Fibroblast of skin of left quadriceps (primary cell): ENCODE results near the gene GPR180.
A peak's percentile ranks its signal among the peaks of the same experiment; 100 is the strongest.
"Not testable (repeated sequence)": the region's sequence is repeated elsewhere in the genome, so short reads cannot be mapped to it uniquely, and the experiment has no call there.

ENCODE experiments used
- DNase-seq, 2 experiments: peaks; one replicate each; pipeline ENCODE4 v3.0.0-alpha.2; 2013; ENCODE audit warnings: low read depth in 2 of 2

GPR180 gene

DNA sequence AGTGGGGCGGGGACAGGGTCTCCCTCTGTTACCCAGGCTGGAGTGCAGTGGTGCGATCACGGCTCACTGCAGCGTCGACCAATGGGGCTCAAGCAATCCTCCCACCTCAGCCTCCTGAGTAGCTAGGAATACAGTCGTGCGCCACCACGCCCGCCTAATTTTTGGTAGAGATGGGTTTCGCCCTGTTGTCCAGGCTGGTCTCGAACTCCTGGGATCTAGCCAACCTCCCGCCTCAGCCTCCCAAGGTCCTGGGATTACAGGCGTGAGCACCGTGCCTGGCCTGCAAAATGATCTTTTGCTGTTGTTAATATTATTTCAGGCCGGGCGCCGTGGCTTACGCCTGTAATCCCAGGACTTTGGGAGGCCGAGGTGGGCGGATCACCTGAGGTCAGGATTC, 5.1 kb upstream of the GPR180 start:
- DNase-seq, result no peak

DNA sequence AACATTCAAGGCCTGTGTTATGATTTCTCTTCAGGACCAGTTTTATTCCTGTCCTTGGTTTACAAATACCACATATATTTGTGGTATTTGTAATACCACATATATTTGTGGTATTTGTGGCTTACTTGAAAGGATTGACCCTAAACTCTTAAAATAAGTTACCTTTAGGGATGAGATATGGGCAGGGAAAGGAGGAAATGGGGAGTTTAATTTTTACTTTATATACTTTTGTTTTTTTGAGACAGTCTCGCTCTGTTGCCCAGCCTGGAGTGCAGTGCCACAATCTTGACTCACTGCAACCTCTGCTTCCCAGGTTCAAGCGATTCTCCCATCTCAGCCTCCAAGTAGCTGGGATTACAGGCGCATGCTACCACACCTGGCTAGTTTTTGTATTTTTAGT, 3.4 kb upstream of the GPR180 start:
- DNase-seq, result no peak

DNA sequence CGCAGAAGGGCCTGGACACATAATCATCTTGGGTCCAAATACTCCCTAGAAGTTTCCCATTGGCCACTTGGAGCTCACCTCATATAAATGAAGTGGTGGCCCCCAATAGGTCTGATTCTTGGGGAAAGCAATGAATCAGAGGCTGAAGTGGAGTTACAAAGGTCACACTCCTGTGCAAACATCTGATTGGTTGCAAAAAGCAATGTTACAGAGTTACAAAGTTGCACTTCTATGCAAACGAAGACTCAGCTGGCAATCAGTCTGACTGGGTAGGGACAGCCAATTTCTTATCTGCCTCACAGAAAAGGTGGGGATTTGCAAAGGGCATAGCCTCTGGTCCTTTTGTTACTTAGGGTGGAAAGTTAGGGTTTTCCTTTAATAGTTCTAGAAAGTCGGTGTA, 1.8 kb upstream of the GPR180 start:
- no peak for DNase-seq

DNA sequence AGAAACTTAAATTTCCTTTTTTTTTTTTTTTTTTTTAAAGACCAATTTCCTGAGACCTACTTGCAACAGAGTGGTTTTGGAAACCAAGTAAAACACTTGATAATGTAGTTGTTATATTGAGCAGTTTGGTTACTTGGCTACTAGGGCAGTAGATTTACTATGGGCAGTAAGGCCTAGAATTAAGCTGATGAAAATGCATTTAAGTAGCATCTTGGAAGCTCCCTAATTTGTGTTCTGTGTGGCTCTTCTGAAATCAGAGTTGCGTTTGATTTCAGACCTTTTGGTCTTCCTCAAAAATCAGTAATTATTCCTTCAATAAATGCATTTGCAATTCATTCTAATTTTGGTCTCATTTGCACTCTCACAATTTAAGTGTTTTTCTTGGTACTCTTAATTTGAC, 810 bp downstream of the GPR180 start:
- DNase-seq, result no peak

DNA sequence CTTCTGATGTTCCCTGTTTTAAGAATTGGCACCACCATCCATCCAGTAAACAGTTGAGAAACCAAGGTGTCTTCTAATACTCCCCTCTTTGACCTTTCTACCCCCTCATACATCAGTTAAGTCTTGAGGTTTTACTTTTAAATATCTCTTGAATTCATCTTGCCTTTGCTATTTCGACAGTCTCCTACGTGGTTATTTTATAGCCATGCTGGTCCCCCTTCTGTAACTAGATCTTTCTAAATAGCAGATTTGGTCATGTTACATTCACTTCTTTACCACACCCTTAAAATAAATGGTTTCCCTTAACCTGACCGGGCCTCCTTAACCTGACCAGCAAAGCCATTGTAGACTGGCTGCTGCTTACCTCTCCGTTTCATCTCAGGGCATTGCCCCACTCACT, 5.4 kb downstream of the GPR180 start:
- no peak for DNase-seq

DNA sequence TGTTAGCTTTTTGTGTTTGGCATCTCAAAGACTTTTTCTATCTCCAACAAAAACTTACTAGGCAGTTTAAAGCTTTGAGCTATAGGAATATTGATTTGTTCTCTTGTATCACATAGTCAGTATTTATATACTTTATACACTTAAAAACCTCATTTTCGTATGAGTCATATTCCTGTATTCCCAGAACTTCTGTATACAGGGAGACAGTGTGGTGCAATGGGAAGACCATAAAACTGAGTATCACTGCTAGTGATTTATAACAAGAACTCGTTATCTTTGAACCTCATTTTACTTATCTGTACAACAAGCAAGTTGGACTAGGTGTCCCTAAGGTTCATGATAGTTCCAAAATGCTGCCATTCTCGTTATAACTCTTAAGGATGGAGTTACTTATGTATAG, 6.3 kb downstream of the GPR180 start:
- no peak for DNase-seq

DNA sequence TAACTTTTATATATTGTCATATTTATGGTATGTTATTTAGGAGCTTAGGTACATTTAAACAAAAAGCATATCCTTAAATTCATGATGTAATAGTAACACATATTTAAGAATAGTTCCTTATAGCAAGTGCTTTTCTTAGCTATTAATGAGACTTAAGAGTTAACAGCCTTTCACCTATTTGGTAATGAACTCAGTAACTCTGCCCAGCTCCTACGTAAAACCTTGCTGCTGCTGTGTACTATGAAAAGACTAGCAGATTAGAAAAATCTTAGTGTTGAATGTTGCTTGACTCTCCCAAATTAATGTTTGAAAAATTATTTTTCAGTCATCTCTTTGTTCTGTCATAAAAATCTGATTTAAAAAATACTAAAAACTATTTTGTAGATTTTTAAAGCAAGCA, 6.9 kb downstream of the GPR180 start:
- no peak for DNase-seq

DNA sequence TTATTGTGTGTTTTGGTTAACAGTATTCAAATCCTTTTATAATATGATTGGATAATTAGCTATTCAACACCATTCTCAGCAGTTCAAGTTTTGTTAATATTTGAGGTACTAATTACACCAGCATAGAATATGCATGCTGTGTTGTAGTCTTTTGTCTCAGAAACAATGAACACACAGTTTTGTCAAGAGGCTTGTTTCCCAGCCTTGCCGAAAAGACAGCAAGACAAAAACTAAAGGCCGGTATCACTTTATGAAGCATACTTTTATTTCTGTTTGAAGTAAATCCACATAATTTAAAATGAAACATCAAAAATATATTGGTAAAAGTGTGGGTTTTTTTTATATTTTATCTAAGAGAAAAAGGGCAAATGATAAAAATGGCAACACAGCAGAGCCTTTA, 7.5 kb downstream of the GPR180 start:
- DNase-seq, result no peak

DNA sequence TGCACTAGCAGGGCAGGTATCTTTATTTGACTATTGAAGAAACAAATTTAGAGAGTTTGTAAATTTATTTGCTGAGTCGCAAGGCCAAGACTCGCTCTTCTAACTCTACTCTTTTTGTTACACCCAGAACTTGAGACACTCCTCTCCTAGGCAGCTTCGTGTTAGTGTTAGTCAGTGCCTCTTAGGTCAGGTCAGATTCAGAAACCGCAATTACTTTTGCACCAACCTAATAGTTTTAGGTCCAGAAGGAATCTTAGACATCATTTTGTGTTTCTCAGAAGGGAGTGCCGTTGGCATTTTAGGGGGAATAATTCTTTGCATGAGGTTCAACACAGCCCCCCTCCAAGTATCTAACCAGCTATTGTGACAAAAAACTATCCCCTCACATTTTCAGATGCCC, 8.8 kb downstream of the GPR180 start:
- DNase-seq, result no peak

DNA sequence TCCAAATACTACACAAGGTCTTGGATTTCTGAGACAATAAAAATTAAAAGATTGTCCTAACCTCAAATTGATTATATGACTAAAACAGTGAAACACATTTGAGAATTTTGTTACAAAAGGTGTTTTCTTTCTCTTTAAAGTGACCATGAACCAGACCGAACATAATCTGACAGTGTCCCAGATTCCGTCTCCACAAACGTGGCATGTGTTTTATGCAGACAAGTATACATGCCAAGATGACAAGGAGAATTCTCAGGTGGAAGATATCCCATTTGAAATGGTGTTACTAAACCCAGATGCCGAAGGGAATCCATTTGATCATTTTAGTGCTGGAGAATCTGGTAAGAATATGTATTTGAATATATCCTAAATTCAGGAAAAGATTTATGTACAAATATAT, 10.4 kb downstream of the GPR180 start:
- no peak for DNase-seq

DNA sequence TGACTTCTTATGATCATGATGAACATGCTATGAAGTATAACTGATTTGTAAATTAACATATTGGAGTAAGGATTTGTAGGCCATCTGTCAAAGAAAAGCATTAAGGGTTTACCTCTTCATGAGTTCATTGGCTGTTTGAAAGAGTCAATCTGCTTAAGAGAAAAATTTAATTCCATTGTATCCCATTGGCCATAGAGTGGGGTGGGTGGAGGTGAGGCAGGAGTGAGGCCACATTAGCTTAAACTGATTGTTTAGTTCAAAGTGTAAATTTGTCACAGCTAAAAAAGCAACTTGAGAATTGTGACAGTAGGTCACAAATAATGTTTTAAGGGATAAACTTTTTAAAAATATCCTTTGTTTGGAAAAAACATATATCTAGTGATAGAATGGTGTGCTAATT, 11.4 kb downstream of the GPR180 start:
- no peak for DNase-seq

DNA sequence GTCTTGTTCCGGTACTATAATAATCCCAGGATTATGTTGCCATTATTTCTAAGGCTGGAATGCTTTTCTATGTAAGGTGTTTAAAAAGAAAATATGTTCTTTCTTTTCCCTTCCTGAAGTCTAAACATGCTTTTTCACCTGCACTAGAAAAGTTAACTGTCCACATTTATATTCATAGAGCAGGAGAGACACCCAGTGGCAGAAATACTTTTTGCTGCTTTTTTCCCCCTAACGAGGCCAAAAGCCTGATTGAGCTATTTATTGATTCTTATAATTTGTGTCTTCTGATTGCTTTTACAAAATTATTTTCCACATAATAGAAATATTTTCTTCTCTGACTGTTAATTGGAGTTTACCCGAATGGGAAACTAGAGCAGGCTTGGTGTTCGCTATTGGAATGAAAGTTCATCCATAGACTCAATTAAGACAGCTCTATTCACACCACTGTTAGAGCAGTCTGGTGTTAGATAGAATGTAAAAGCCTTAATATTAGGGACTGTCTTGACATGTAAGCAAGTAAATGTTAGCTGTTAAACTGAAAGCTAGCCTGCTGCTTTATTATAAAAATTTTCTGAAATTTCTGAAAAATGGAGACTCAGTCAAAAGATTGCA, 15.8 kb downstream of the GPR180 start:
- no peak for DNase-seq

DNA sequence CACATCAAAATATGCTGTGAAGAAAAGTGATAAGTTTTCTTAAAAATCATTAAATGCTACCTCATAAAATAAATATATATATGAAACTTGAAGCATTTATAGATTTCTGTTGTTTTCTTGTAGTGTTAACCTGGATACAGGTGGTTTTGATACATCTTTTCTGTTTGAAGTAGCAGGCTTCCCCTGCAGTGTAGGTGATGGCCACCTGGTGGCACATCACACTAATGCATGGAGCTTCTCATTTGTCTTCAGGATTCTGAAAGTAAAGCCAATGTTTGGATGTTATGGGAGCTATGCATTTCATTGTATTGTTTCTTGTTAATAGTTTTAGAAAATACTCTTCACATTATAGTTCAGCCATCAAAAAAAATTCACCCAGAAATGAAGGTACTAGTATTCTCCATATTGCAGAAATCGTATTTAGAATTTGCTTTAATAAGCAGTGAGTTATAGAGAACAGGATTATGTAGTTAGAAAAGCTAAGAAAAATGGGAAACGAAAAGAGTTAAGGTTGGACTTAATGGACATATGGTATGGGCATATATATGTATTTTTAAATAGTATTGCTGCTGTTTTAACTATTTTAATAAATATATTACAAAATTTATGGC, 18.7 kb downstream of the GPR180 start:
- no peak for DNase-seq

DNA sequence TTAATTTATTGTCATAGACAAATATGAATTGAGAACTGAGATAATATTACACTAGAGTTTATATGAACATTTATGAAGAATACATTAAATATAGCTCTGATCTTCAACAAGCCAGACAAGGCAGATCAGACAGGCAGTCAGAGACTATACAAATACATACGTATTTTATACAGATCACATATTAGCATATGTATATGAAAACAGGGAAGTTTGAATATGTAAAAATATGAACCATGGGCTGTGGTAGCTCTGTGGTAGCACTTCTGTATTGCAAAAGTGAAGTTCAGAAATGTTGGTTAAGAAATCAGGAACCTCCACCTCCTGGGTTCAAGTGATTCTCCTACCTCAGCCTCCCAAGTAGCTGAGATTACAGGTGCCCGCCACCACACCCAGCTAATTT, 20.7 kb downstream of the GPR180 start:
- DNase-seq, result no peak

DNA sequence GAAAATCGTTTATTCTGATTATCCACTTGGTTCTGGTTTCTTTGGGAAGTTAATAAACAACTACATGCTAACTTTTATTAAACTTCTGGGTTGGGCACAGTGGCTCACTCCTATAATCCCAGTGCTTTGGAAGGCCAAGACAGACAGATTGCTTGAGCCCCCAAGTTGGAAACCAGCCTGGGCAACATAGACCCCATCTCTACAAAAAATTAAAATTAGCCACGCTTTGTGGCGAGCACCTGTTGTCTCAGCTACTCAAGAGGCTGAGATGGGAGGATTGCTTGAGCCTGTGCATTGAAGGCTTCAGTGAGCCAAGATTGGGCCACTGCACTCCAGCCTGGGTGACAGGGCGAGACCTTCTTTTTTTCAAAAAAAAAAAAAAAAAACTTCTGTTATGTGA, 21.7 kb downstream of the GPR180 start:
- no peak for DNase-seq

DNA sequence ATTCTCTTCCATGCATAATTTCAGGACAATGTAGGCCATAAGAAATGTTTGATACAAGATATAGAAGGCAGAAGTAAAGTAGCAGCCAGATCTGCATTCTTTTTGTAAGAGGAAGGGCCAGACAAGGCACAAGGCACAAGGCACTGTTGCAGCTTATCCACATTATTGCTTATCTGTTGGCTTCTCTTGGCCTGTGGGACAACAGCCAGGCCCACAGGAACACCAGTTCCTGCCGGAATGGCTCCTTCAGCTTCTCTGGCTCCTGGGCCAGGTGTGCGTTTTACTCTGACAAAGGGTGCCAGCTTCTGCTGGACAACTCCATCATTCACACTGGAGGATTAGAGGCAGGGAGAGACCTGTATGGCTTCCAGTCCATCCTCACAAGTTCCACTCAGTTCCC, 29.2 kb downstream of the GPR180 start:
- no peak for DNase-seq

DNA sequence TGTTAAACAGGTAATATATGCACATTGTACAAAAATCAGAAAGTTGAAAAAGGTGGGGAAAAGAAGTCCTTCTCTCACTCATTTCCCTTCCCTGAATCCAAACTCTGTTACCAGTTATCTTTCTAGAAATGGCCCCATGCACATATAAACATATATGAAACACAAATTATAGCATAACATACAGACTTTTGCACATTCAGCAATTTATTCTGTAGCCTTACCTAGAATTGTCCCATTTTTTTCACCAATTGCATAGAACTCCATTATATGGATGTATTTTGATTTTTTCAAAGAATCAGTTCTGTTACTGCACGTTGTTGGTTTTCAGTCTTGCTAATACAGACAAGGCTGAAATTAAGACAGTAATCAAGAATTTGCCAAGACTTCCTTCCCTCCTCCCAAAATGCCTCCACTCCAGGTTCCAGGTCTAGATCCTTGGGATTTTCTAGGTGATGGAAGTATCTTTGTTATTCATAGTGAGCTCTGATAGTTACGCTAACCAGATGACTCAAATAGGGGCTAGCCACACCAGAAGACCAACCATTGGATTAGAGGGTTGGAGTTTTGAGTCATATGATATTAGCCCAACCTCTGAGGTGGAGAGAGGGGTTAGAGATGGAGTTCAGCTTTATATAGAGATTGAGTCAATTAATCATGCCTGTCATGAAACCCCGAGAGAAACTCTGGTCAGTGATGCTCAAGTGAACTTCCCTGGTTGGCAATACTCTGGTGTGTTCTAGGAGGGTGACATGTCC, 30.7 kb downstream of the GPR180 start:
- DNase-seq, result no peak

DNA sequence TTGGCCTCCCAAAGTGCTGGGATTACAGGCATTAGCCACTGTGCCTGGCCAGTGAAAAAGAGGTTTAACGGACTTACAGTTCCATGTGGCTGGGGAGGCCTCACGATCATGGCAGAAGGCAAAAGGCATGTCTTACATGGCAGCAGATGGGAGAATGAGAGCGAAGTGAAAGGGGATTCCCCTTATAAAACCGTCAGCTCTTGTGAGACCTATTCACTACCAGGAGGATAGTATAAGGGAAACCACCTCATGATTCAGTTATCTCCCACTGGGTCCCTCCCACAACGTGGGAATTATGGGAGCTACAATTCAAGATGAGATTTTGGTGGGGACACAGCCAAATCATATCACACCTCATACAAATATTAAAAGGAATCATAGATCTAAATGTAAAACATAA, 34.4 kb downstream of the GPR180 start:
- not testable (repeated sequence) for DNase-seq

DNA sequence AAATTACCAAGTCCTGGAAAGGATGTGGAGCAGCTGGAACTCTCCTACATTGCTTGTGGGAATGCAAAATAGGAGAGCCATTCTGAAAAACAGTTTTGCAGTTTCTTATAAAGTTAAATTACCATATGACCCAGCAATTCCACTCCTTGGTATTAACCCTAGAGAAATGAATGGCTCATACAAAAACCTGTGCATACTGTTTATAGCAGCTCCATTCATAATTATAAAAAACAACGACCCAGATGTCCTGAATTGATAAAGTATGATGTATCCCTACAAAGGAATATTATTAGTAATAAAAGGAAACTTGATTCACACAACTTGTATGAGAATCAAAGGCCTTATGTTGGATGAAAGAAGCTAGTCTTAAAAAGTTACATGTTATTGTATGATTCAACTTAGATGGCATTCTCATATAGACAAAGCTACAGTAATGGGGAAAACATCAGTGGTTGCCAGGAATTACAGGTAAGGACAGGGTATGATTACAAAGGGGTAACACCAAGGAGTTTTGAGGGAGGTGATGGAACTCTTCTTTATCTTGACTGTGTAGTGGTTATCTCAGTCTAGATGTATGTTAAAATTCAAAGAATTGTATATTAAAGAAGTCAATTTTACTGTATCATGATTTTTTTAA, 35.4 kb downstream of the GPR180 start:
- DNase-seq, result no peak

DNA sequence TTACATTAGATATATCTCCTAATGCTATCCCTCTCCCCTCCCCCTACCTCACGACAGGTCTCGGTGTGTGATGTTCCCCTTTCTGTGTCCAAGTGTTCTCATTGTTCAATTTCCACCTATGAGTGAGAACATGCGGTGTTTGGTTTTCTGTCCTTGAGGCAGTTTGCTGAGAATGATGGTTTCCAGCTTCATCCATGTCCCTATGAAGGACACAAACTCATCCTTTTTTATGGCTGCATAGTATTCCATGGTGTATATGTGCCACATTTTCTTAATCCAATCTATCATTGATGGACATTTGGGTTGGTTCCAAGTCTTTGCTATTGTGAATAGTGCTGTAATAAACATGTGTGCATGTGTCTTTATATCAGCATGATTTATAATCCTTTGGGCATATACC, 36.0 kb downstream of the GPR180 start:
- DNase-seq, result not testable (repeated sequence)

DNA sequence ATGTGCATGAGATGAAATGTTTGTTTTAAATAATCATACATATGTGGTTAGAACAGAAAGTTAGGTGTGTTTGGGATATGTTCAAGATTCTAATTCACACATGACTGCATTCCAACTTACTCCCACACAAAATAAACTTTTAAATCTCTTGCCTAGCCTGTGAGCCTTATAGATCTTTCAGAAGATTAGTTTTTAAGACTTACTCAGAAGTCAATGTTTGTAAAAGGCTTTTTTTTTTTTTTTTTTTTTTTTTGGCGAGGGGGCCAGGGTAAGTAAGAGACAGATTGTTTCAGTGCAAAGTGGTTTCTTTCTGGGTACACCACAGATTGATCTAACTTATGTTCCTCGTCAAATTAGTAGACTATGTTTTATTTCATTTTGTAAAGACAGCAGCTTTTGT, 39.1 kb downstream of the GPR180 start:
- peak in 1 of 2 experiments; percentile 4 for DNase-seq

DNA sequence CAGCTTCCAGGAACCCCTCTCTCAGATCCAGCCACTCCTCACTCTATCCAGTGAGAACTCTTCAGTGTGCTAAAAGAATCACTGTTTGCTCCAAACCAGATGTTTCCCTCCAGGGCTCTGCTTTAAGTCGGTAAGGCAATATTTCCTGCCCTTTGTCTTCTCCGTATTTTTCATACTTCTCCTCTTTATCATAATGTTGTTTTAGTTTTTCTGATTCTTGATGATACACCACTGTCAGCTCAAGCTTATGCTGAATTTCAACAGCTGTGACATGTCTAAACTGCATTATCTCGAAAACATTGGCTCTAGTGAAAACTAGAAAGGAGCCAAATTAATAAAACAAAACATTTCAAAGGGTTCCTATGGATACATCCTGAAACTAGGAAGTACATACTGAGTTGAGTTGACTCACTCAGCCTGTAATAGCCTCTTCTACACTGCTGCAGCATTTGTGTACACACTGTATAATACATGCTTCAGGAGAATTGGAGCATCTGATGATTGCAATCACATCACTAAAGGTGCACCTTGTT, 39.8 kb downstream of the GPR180 start:
- DNase-seq, result peak; percentile 52 to 58

DNA sequence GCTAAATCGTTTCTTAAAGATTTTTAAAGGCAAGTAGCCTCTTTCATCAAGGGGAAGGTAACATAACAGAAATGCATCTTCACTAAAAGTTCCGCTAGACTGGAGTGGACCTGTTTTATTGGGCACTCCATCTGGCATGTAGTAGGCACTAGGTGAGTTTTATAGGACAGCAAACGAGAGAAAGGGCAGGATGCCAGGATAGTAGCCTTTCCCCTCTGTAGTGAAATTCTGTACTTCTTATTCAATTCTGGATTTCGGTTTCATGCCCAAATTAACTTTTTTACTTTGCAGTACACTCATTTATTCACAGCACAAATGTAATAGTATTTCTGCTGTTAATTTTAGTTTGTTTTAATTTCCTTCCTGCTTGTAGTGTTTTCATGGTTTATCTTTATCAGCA, 45.2 kb downstream of the GPR180 start:
- no peak for DNase-seq
